GM23338 (cell line): Measurements from ENCODE around the gene CAMSAP2. TPM values are rescaled to one million over a fixed set of nuclear protein-coding genes. Genes with fewer than 3 reads are reported as not detected.

Experiments used
- ATAC-seq: fragments of 200-7000 bp; cut with Tn5 transposase; 3 replicates; pipeline ENCODE4 v1.9.1; 2020
- DNase-seq: peaks from one replicate; pipeline ENCODE4 v3.0.0-alpha.2; 2015; ENCODE audit warnings: low spot score
- H2AFZ ChIP-seq: fragments of 200-600 bp; sonication (generic); 2 replicates; pipeline ENCODE4 v1.8.0; 2016; ENCODE audit warnings: antibody characterized with exemption, mild to moderate bottlenecking, moderate library complexity
- H3F3A ChIP-seq: fragments of 200-600 bp; sonication (generic); replicated peaks from 2 replicates; pipeline ENCODE4 v1.8.0; 2017; ENCODE audit warnings: antibody characterized with exemption, mixed run types, low read depth
- H3K27ac ChIP-seq: fragments of 200-600 bp; sonication (generic); 2 replicates; pipeline ENCODE4 v1.6.1; 2016; ENCODE audit warnings: low read depth
- H3K27me3 ChIP-seq: fragments of 200-600 bp; sonication (generic); 2 replicates; pipeline ENCODE4 v1.8.0; 2016; ENCODE audit warnings: mild to moderate bottlenecking, mixed run types, moderate library complexity; ENCODE audit not compliant: insufficient read depth
- H3K36me3 ChIP-seq: fragments of 200-600 bp; sonication (generic); 2 replicates; pipeline ENCODE4 v1.8.0; 2016; ENCODE audit warnings: mild to moderate bottlenecking; ENCODE audit not compliant: insufficient read depth
- H3K4me1 ChIP-seq: fragments of 200-600 bp; sonication (generic); 2 replicates; pipeline ENCODE4 v1.8.0; 2016; ENCODE audit warnings: mild to moderate bottlenecking, moderate library complexity; ENCODE audit not compliant: insufficient read depth
- H3K4me2 ChIP-seq: fragments of 200-600 bp; sonication (generic); 2 replicates; pipeline ENCODE4 v1.7.1; 2017; ENCODE audit warnings: mixed run types
- H3K4me3 ChIP-seq: fragments of 200-600 bp; sonication (generic); 2 replicates; pipeline ENCODE4 v1.6.1; 2016; ENCODE audit warnings: mixed run types
- H3K79me2 ChIP-seq: fragments of 200-600 bp; sonication (generic); replicated peaks from 2 replicates; pipeline ENCODE4 v1.8.0; 2017; ENCODE audit warnings: mild to moderate bottlenecking; ENCODE audit not compliant: insufficient read depth
- H3K9me2 ChIP-seq: fragments of 200-600 bp; sonication (generic); 2 replicates; pipeline ENCODE4 v1.8.0; 2017; ENCODE audit not compliant: insufficient read depth
- H4K20me1 ChIP-seq: fragments of 200-600 bp; sonication (generic); replicated peaks from 2 replicates; pipeline ENCODE4 v1.8.0; 2017; ENCODE audit warnings: mild to moderate bottlenecking; ENCODE audit not compliant: insufficient read depth
- H3K27ac Mint-ChIP-seq: 2 replicates; pipeline ENCODE4 v1.8.0; 2020; ENCODE audit warnings: inconsistent platforms, mild to moderate bottlenecking, moderate library complexity, mixed read lengths
- H3K27me3 Mint-ChIP-seq: 3 replicates; pipeline ENCODE4 v1.8.0; 2022; ENCODE audit warnings: low read depth, mild to moderate bottlenecking, moderate library complexity, mixed read lengths, inconsistent platforms; ENCODE audit not compliant: insufficient read depth, poor library complexity
- H3K36me3 Mint-ChIP-seq: 3 replicates; pipeline ENCODE4 v1.8.0; 2021; ENCODE audit warnings: low read depth, mild to moderate bottlenecking, inconsistent platforms, moderate library complexity, mixed read lengths
- H3K4me1 Mint-ChIP-seq: 3 replicates; pipeline ENCODE4 v1.8.0; 2020; ENCODE audit warnings: mild to moderate bottlenecking, inconsistent platforms, mixed read lengths
- H3K4me3 Mint-ChIP-seq: 3 replicates; pipeline ENCODE4 v1.8.0; 2021; ENCODE audit warnings: moderate library complexity, mild to moderate bottlenecking, inconsistent platforms, mixed read lengths
- H3K9me3 Mint-ChIP-seq: 3 replicates; pipeline ENCODE4 v1.8.0; 2020; ENCODE audit warnings: moderate library complexity, mild to moderate bottlenecking, inconsistent platforms, mixed read lengths
- CREB1 ChIP-seq: fragments of 250-450 bp; sonication (Bioruptor Pico); IDR thresholded peaks from 2 replicates; pipeline ENCODE4 v1.5.0; 2020; ENCODE audit warnings: low read depth, mild to moderate bottlenecking, moderate library complexity
- CTCF ChIP-seq, 2 experiments: fragments of 200-600 bp in 1 of 2; sonication (generic) in 1 of 2; conservative IDR thresholded peaks; 2 replicates each; pipeline versions ENCODE4 v1.5.1 to v1.6.1; 2016 to 2017; ENCODE audit warnings: antibody characterized with exemption in 2 of 2, low read depth in 2 of 2, mild to moderate bottlenecking in 2 of 2, moderate library complexity in 1 of 2
- EZH2 ChIP-seq: fragments of 200-600 bp; sonication (generic); IDR thresholded peaks from one replicate; pipeline ENCODE4 v1.8.0; 2017; ENCODE audit warnings: antibody characterized with exemption, mild to moderate bottlenecking, low read depth; ENCODE audit not compliant: unreplicated experiment
- EZH2phosphoT487 ChIP-seq: fragments of 200-600 bp; sonication (generic); IDR thresholded peaks from one replicate; pipeline ENCODE4 v1.8.1; 2018; ENCODE audit warnings: antibody characterized with exemption; ENCODE audit not compliant: unreplicated experiment
- NANOG ChIP-seq: IDR thresholded peaks from 2 replicates; pipeline ENCODE4 v1.6.1; 2016; ENCODE audit warnings: antibody characterized with exemption, borderline replicate concordance
- POLR2AphosphoS5 ChIP-seq: IDR thresholded peaks from 2 replicates; pipeline ENCODE4 v1.6.1; 2016; ENCODE audit warnings: antibody characterized with exemption, low read depth
- ZNF114 ChIP-seq: fragments of 250-450 bp; sonication (Bioruptor Pico); IDR thresholded peaks from 2 replicates; pipeline ENCODE4 v1.5.0; 2020; ENCODE audit warnings: mild to moderate bottlenecking, moderate library complexity
- ZNF331 ChIP-seq: fragments of 250-450 bp; sonication (Bioruptor Pico); IDR thresholded peaks from 2 replicates; pipeline ENCODE4 v1.5.0; 2020; ENCODE audit warnings: low read depth, mild to moderate bottlenecking, moderate library complexity
- polyA plus RNA-seq: library from polyadenylated mRNA; unstranded; fragments of >200 nt; fragmentation: Nextera tagmentation; extraction: Ambion mirVana; gene quantifications from 2 replicates; pipeline ENCODE4 v1.2.1, GENCODE V29; 2016
- total RNA-seq: library from RNA; depleted of rRNA; stranded (reverse); fragments of >200 nt; shearing (Covaris generic); gene quantifications from 2 replicates; pipeline ENCODE4 v1.2.3, GENCODE V29; 2014
- TF ChIP-seq, protein P1 (sequence below): IDR thresholded peaks from one replicate; pipeline ENCODE4 v1.6.1; 2018; ENCODE audit warnings: antibody characterized with exemption; ENCODE audit not compliant: unreplicated experiment
- TF ChIP-seq, protein P2 (sequence below): fragments of 250-450 bp; sonication (Bioruptor Pico); IDR thresholded peaks from 2 replicates; pipeline ENCODE4 v1.5.0; 2020; ENCODE audit warnings: mild to moderate bottlenecking, moderate library complexity

The CAMSAP2 gene
- total and polyA plus RNA-seq, 2 experiments from 2014 or later = 9.1 to 21.3 TPM

- TF ChIP-seq, protein P1, sequence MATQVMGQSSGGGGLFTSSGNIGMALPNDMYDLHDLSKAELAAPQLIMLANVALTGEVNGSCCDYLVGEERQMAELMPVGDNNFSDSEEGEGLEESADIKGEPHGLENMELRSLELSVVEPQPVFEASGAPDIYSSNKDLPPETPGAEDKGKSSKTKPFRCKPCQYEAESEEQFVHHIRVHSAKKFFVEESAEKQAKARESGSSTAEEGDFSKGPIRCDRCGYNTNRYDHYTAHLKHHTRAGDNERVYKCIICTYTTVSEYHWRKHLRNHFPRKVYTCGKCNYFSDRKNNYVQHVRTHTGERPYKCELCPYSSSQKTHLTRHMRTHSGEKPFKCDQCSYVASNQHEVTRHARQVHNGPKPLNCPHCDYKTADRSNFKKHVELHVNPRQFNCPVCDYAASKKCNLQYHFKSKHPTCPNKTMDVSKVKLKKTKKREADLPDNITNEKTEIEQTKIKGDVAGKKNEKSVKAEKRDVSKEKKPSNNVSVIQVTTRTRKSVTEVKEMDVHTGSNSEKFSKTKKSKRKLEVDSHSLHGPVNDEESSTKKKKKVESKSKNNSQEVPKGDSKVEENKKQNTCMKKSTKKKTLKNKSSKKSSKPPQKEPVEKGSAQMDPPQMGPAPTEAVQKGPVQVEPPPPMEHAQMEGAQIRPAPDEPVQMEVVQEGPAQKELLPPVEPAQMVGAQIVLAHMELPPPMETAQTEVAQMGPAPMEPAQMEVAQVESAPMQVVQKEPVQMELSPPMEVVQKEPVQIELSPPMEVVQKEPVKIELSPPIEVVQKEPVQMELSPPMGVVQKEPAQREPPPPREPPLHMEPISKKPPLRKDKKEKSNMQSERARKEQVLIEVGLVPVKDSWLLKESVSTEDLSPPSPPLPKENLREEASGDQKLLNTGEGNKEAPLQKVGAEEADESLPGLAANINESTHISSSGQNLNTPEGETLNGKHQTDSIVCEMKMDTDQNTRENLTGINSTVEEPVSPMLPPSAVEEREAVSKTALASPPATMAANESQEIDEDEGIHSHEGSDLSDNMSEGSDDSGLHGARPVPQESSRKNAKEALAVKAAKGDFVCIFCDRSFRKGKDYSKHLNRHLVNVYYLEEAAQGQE = no peak
- no peak for TF ChIP-seq CTCF (conservative IDR thresholded peaks at IDR 0.05; ENCODE audit: low read depth in 2 of 2)
Measured at GRCh38 chr1:200694738-200695137, 44.0 kb upstream of the CAMSAP2 start (continued).

DNA sequence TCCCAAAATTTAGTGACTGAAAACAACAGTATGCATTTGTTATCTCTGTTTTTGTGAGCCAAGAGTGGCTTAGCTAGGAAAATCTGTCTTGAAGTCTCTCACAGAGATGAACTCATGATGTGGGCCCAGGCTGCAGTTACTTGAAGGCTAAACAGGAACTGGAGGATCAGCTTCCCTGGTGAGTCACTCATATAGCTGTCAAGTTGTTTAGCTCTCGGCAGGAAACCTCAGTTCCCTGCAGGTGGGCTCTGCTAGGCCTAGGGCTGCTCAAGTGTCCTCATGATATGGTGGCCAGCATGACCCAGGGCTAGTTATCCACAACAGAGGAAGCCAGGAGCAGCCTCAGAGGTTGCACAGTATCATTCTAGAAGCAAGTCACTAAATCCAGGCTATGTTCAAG, 38.8 kb upstream of the CAMSAP2 start:
- no peaks in the 10 kb centered on the region for H3K36me3 Mint-ChIP-seq
- no peak overlapping the region for H2AFZ ChIP-seq
- H3K27ac Mint-ChIP-seq = no peak overlapping the region
- TF ChIP-seq, protein P1 = no peak
- TF ChIP-seq ZNF331 (CRISPR knock-in tag) = no peak
- no peak for TF ChIP-seq POLR2AphosphoS5
- TF ChIP-seq ZNF114 (CRISPR knock-in tag) = no peak
- TF ChIP-seq EZH2 = no peak
- TF ChIP-seq CREB1 (CRISPR knock-in tag) = no peak
- no peak for TF ChIP-seq NANOG
- TF ChIP-seq, protein P2, sequence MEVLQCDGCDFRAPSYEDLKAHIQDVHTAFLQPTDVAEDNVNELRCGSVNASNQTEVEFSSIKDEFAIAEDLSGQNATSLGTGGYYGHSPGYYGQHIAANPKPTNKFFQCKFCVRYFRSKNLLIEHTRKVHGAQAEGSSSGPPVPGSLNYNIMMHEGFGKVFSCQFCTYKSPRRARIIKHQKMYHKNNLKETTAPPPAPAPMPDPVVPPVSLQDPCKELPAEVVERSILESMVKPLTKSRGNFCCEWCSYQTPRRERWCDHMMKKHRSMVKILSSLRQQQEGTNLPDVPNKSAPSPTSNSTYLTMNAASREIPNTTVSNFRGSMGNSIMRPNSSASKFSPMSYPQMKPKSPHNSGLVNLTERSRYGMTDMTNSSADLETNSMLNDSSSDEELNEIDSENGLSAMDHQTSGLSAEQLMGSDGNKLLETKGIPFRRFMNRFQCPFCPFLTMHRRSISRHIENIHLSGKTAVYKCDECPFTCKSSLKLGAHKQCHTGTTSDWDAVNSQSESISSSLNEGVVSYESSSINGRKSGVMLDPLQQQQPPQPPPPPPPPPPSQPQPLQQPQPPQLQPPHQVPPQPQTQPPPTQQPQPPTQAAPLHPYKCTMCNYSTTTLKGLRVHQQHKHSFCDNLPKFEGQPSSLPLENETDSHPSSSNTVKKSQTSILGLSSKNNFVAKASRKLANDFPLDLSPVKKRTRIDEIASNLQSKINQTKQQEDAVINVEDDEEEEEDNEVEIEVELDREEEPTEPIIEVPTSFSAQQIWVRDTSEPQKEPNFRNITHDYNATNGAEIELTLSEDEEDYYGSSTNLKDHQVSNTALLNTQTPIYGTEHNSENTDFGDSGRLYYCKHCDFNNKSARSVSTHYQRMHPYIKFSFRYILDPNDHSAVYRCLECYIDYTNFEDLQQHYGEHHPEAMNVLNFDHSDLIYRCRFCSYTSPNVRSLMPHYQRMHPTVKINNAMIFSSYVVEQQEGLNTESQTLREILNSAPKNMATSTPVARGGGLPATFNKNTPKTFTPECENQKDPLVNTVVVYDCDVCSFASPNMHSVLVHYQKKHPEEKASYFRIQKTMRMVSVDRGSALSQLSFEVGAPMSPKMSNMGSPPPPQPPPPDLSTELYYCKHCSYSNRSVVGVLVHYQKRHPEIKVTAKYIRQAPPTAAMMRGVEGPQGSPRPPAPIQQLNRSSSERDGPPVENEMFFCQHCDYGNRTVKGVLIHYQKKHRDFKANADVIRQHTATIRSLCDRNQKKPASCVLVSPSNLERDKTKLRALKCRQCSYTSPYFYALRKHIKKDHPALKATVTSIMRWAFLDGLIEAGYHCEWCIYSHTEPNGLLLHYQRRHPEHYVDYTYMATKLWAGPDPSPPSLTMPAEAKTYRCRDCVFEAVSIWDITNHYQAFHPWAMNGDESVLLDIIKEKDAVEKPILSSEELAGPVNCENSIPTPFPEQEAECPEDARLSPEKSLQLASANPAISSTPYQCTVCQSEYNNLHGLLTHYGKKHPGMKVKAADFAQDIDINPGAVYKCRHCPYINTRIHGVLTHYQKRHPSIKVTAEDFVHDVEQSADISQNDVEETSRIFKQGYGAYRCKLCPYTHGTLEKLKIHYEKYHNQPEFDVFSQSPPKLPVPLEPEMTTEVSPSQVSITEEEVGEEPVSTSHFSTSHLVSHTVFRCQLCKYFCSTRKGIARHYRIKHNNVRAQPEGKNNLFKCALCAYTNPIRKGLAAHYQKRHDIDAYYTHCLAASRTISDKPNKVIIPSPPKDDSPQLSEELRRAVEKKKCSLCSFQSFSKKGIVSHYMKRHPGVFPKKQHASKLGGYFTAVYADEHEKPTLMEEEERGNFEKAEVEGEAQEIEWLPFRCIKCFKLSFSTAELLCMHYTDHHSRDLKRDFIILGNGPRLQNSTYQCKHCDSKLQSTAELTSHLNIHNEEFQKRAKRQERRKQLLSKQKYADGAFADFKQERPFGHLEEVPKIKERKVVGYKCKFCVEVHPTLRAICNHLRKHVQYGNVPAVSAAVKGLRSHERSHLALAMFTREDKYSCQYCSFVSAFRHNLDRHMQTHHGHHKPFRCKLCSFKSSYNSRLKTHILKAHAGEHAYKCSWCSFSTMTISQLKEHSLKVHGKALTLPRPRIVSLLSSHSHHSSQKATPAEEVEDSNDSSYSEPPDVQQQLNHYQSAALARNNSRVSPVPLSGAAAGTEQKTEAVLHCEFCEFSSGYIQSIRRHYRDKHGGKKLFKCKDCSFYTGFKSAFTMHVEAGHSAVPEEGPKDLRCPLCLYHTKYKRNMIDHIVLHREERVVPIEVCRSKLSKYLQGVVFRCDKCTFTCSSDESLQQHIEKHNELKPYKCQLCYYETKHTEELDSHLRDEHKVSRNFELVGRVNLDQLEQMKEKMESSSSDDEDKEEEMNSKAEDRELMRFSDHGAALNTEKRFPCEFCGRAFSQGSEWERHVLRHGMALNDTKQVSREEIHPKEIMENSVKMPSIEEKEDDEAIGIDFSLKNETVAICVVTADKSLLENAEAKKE (CRISPR knock-in tag) = no peak
- no peak for TF ChIP-seq EZH2phosphoT487

More for the DNA sequence above, 38.8 kb upstream of the CAMSAP2 start:
- H3K4me3 Mint-ChIP-seq = no peak overlapping the region
- H3K4me2 ChIP-seq = no peak overlapping the region
- no peaks in the 10 kb centered on the region for H3K27me3 Mint-ChIP-seq
- H3K27me3 ChIP-seq = no peaks in the 10 kb centered on the region
- H4K20me1 ChIP-seq = no peaks in the 10 kb centered on the region
- H3K4me3 ChIP-seq = no peak overlapping the region
- H3K9me2 ChIP-seq = no peaks in the 10 kb centered on the region
- H3K4me1 ChIP-seq = no peaks in the 10 kb centered on the region
- H3K27ac ChIP-seq = no peak overlapping the region
- no peaks in the 10 kb centered on the region for H3F3A ChIP-seq
- DNase-seq (peak; percentile 10), ATAC-seq (peak; percentile 34)
- H3K79me2 ChIP-seq = no peaks in the 10 kb centered on the region
- H3K9me3 Mint-ChIP-seq = no peaks in the 10 kb centered on the region
- H3K36me3 ChIP-seq = no peaks in the 10 kb centered on the region
- H3K4me1 Mint-ChIP-seq = peaks cover 3% of the 10 kb centered on the region; the same call in 1 of the 3 replicates
